OCI-LY7 (cell line): ENCODE measurements around the gene EPB41L1. TPM values are rescaled to one million over a fixed set of nuclear protein-coding genes. Genes with fewer than 3 reads are reported as not detected.

ENCODE experiments used
- BruUV-seq: library from RNA; stranded (reverse); fragments of 400-500 nt; replicated peaks from 2 replicates; lab custom pipeline; 2021; lab: Mats Ljungman, UMichigan
- CTCF ChIA-PET: fragments of 300-600 bp; sonication (Branson Sonifier 250); formaldehyde crosslinking; loops from one replicate; lab custom pipeline; 2022; ENCODE audit warnings: antibody characterized with exemption; ENCODE audit not compliant: unreplicated experiment; lab: Charles Lee
- POLR2A ChIA-PET: fragments of 300-600 bp; sonication (Branson Sonifier 250); formaldehyde crosslinking; loops from one replicate; lab custom pipeline; 2022; ENCODE audit warnings: antibody characterized with exemption; lab: Charles Lee
- DNase-seq: peaks from one replicate; pipeline ENCODE4 v3.0.0-alpha.2; 2015; ENCODE audit warnings: low spot score
- H2AFZ ChIP-seq: fragments of 200-600 bp; sonication (generic), shearing (Covaris generic); 2 replicates; pipeline ENCODE4 v1.6.1; 2014; ENCODE audit warnings: mild to moderate bottlenecking, antibody characterized with exemption, low read length, moderate library complexity
- H3K27ac ChIP-seq: fragments of 200-600 bp; sonication (generic); 2 replicates; pipeline ENCODE4 v1.5.1; 2014; ENCODE audit warnings: mixed run types, low read depth, mild to moderate bottlenecking, moderate library complexity, low read length, inconsistent platforms; ENCODE audit not compliant: poor library complexity, severe bottlenecking
- H3K36me3 ChIP-seq: fragments of 200-600 bp; sonication (generic); 2 replicates; pipeline ENCODE4 v1.6.1; 2014; ENCODE audit warnings: mild to moderate bottlenecking, antibody characterized with exemption, low read length, moderate library complexity, mixed read lengths; ENCODE audit not compliant: insufficient read depth
- H3K4me1 ChIP-seq: fragments of 200-600 bp; sonication (generic); 2 replicates; pipeline ENCODE4 v1.5.1; 2014; ENCODE audit warnings: mild to moderate bottlenecking, low read length; ENCODE audit not compliant: insufficient read depth, poor library complexity, severe bottlenecking
- H3K4me2 ChIP-seq: fragments of 200-600 bp; sonication (generic); 2 replicates; pipeline ENCODE4 v1.6.1; 2014; ENCODE audit warnings: mild to moderate bottlenecking, low read length
- H3K4me3 ChIP-seq: fragments of 200-600 bp; sonication (generic); 2 replicates; pipeline ENCODE4 v1.5.1; 2014; ENCODE audit warnings: mild to moderate bottlenecking, low read depth, low read length; ENCODE audit not compliant: poor library complexity, severe bottlenecking
- H3K79me2 ChIP-seq: fragments of 200-600 bp; sonication (generic); 2 replicates; pipeline ENCODE4 v1.6.1; 2016; ENCODE audit warnings: low read depth, mild to moderate bottlenecking, low read length, moderate library complexity, mixed read lengths; ENCODE audit not compliant: insufficient read depth
- H3K9me2 ChIP-seq: fragments of 200-600 bp; sonication (generic); 2 replicates; pipeline ENCODE4 v1.6.1; 2016; ENCODE audit warnings: mild to moderate bottlenecking, low read length, mixed read lengths; ENCODE audit not compliant: insufficient read depth
- H3K9me3 ChIP-seq: fragments of 200-600 bp; sonication (generic); 2 replicates; pipeline ENCODE4 v1.6.1; 2014; ENCODE audit warnings: mild to moderate bottlenecking, mixed run types, low read length, mixed read lengths
- H4K20me1 ChIP-seq: fragments of 200-600 bp; sonication (generic); 2 replicates; pipeline ENCODE4 v1.6.1; 2014; ENCODE audit warnings: mild to moderate bottlenecking, antibody characterized with exemption, low read length, moderate library complexity, mixed read lengths; ENCODE audit not compliant: insufficient read depth
- EZH2phosphoT487 ChIP-seq: fragments of 200-600 bp; sonication (generic); IDR thresholded peaks from 2 replicates; pipeline ENCODE4 v1.6.1; 2018; ENCODE audit warnings: low read depth, borderline replicate concordance, mild to moderate bottlenecking, mixed run types, antibody characterized with exemption, low read length, moderate library complexity, mixed read lengths
- intact Hi-C: fragments of 100-400 bp; cut with micrococcal nuclease; formaldehyde crosslinking; loops from one replicate; pipeline ENCODE4 v1.10.0; 2022; ENCODE audit not compliant: unreplicated experiment
- total RNA-seq, 2 experiments: library from RNA; depleted of rRNA in 1 of 2; stranded (reverse); fragments of >200 nt in 1 of 2; shearing (Covaris generic) in 1 of 2; gene quantifications; 2 replicates each; pipeline ENCODE4 v1.2.3, GENCODE V29; 2014 to 2022
- TF ChIP-seq, protein P1 (sequence below): fragments of 200-600 bp; sonication (generic); conservative IDR thresholded peaks from 2 replicates; pipeline ENCODE4 v1.5.1; 2014; ENCODE audit warnings: mild to moderate bottlenecking, antibody characterized with exemption, low read length, moderate library complexity, mixed read lengths

EPB41L1 gene
- total RNA-seq, 2 experiments from 2014 or later, result 0.54 to 1.6 TPM

DNA sequence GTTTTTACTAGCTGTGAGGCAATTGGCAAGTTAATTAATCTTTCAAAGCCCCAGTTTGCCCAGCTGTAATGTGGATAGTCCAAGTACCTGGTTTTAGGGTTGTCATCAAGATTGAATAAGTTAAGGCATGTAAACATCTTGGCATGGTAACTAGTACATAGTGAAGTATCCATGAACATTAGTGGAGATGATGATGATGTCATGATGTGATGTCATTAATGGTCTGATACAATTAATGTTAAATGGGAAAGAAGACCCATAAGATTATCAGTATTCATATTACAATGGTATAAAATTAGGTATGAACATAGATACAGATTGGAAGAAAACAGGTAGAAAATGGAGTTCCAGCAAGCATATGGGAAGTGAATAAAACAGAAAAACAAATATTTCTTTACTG is 5.3 kb downstream of the EPB41L1 start:
- peaks cover 6% of the 10 kb centered on the region for H3K4me1 ChIP-seq
- H2AFZ ChIP-seq, result no peak overlapping the region
- no peaks in the 10 kb centered on the region for H3K79me2 ChIP-seq
- no peaks in the 10 kb centered on the region for H4K20me1 ChIP-seq
- ChIA-PET CTCF (no interaction called here), POLR2A (interaction anchor here (0.6 to 1.2 kb wide), 3 partner anchors 13 to 24 kb away, joined by 3 to 6 read pairs (median 4); no protein-coding TSS in a partner anchor)
- no peak for TF ChIP-seq EZH2phosphoT487
- TF ChIP-seq, protein P1, sequence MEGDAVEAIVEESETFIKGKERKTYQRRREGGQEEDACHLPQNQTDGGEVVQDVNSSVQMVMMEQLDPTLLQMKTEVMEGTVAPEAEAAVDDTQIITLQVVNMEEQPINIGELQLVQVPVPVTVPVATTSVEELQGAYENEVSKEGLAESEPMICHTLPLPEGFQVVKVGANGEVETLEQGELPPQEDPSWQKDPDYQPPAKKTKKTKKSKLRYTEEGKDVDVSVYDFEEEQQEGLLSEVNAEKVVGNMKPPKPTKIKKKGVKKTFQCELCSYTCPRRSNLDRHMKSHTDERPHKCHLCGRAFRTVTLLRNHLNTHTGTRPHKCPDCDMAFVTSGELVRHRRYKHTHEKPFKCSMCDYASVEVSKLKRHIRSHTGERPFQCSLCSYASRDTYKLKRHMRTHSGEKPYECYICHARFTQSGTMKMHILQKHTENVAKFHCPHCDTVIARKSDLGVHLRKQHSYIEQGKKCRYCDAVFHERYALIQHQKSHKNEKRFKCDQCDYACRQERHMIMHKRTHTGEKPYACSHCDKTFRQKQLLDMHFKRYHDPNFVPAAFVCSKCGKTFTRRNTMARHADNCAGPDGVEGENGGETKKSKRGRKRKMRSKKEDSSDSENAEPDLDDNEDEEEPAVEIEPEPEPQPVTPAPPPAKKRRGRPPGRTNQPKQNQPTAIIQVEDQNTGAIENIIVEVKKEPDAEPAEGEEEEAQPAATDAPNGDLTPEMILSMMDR, result no peak
- no TSS peak for BruUV-seq
- H3K9me2 ChIP-seq, result no peaks in the 10 kb centered on the region
- intact Hi-C loops, result no loop called here
- no peak overlapping the region for H3K27ac ChIP-seq
- no peak overlapping the region for H3K4me3 ChIP-seq
- H3K36me3 ChIP-seq, result no peaks in the 10 kb centered on the region
- no peaks in the 10 kb centered on the region for H3K9me3 ChIP-seq
- DNase-seq, result no peak
- no peak overlapping the region for H3K4me2 ChIP-seq

DNA sequence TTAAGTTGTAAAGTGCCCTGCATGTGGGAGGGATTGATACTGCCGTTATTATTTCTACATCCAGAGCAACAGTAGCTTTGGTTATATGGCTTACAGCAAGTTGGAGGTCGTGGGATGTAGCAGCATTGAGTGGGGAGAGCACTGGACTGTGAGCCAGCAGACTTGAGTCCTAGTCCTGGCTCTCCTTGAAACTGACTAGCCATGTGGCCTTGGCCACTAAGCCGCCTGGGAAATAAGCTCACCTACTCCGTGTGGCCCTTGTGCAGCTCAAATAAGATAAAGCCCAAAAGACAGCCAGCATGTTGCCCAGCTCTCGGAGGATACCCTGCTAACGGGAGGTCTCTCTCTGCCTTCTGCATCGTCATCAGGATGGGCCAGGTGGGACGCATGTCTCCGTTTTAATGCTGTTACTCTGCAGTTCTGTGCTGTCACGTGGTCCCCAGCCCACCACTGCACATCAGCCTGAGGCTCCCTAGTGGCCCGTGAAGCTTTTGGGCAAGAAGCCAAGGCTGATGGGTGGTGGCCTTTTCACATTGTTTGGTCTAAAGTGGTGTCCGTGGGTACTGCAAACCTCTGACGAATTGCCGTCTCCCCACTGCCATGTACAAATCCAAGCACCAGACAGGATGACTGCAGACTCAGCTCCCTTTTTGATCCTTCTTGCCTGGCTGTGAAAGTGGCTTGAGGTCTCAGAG is 7.9 kb downstream of the EPB41L1 start:
- H3K4me2 ChIP-seq, result no peak overlapping the region
- BruUV-seq, result no TSS peak
- no peak for TF ChIP-seq EZH2phosphoT487
- TF ChIP-seq, protein P1, result no peak
- H3K9me2 ChIP-seq, result no peaks in the 10 kb centered on the region
- POLR2A ChIA-PET, result interaction anchor here (0.7 to 1.3 kb wide), 2 partner anchors 19 to 172 kb away, joined by 3 to 5 read pairs; no protein-coding TSS in a partner anchor
- no peaks in the 10 kb centered on the region for H3K9me3 ChIP-seq
- no peak overlapping the region for H3K4me3 ChIP-seq
- DNase-seq, result no peak
- H3K36me3 ChIP-seq, result no peaks in the 10 kb centered on the region
- no peaks in the 10 kb centered on the region for H4K20me1 ChIP-seq
- H3K27ac ChIP-seq, result no peak overlapping the region
- H3K4me1 ChIP-seq, result peaks cover 6% of the 10 kb centered on the region
- intact Hi-C loops, result no loop called here
- CTCF ChIA-PET, result interaction anchor here (0.7 to 0.8 kb wide), 2 partner anchors 12 to 24 kb away, joined by 3 read pairs; no protein-coding TSS in a partner anchor
- H3K79me2 ChIP-seq, result no peaks in the 10 kb centered on the region
- H2AFZ ChIP-seq, result no peak overlapping the region
